Mucosa of rectum (tissue), 2 donors: Measurements from ENCODE around the gene TTPAL.
"Not testable (repeated sequence)": the region's sequence is repeated elsewhere in the genome, so short reads cannot be mapped to it uniquely, and the experiment has no call there.

Source experiments
- H3K27ac ChIP-seq, 2 donors: one replicate each; pipeline ENCODE4 v1.7.0; 2013; ENCODE audit warnings: inconsistent platforms in 2 of 2, low read depth in 2 of 2, low read length in 2 of 2
- H3K27me3 ChIP-seq, 2 donors: one replicate each; pipeline ENCODE4 v1.7.0; 2013; ENCODE audit warnings: low read length in 2 of 2; ENCODE audit not compliant: control insufficient read depth in 2 of 2, insufficient read depth in 2 of 2
- H3K36me3 ChIP-seq, 2 donors: one replicate each; pipeline ENCODE4 v1.7.0; 2013; ENCODE audit warnings: low read length in 2 of 2; ENCODE audit not compliant: control insufficient read depth in 2 of 2, insufficient read depth in 2 of 2
- H3K4me1 ChIP-seq, 2 donors: one replicate each; pipeline ENCODE4 v1.7.0; 2013; ENCODE audit warnings: low read length in 2 of 2, mild to moderate bottlenecking in 1 of 2; ENCODE audit not compliant: control insufficient read depth in 2 of 2, insufficient read depth in 2 of 2
- H3K4me3 ChIP-seq, 2 donors: one replicate each; pipeline ENCODE4 v1.7.0; 2013; ENCODE audit warnings: low read length in 2 of 2
- H3K9ac ChIP-seq, 2 donors: one replicate each; pipeline ENCODE4 v1.7.0; 2013; ENCODE audit warnings: low read length in 2 of 2, low read depth in 1 of 2, mild to moderate bottlenecking in 1 of 2
- H3K9me3 ChIP-seq, 2 donors: one replicate each; pipeline ENCODE4 v1.7.0; 2013; ENCODE audit warnings: low read length in 2 of 2; ENCODE audit not compliant: control insufficient read depth in 2 of 2
- donor health status: healthy.
- donor health status: Normal muscosa, but diverticular disease.

TTPAL gene

GRCh38 chr20:44468044-44468782 is 7.5 kb upstream of the TTPAL start:
- Histone ChIP-seq H3K27me3 (no peaks in the 10 kb centered on the region), H3K36me3 (no peaks in the 10 kb centered on the region), H3K9me3 (no peaks in the 10 kb centered on the region), H3K27ac (no peak overlapping the region), H3K4me3 (no peak overlapping the region), H3K9ac (no peak overlapping the region), H3K4me1 (no peaks in the 10 kb centered on the region)

GRCh38 chr20:44470327-44470726 is 5.3 kb upstream of the TTPAL start:
- H3K27ac ChIP-seq: no peak overlapping the region
- H3K4me1 ChIP-seq: peaks cover 3 to 5% of the 10 kb centered on the region in 2 donors
- no peaks in the 10 kb centered on the region for H3K36me3 ChIP-seq
- no peaks in the 10 kb centered on the region for H3K27me3 ChIP-seq
- H3K9me3 ChIP-seq: no peaks in the 10 kb centered on the region
- H3K4me3 ChIP-seq: no peak overlapping the region
- no peak overlapping the region for H3K9ac ChIP-seq

DNA sequence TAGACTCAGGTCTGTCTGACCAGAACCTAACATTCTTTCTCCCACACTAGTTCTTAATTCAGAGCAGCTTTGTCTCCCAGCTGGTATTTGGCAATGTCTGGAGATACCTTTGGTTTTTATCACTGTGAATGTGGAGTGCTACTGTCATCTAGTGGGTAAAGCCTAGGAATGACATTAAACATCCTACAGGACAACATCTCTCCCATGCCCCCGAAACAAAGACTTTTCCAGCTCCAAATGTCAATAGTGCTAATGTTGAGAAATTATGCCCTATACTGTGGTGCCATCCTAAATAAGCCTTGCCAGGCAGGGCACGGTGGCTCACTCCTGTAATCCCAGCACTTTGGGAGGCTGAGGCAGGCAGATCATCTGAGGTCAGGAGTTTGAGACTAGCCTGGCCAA is 4.2 kb upstream of the TTPAL start:
- no peak overlapping the region for H3K27ac ChIP-seq
- H3K9me3 ChIP-seq: no peaks in the 10 kb centered on the region
- no peak overlapping the region for H3K9ac ChIP-seq
- H3K4me1 ChIP-seq: peaks cover 9 to 11% of the 10 kb centered on the region in 2 donors
- H3K4me3 ChIP-seq: no peak overlapping the region
- no peaks in the 10 kb centered on the region for H3K36me3 ChIP-seq
- H3K27me3 ChIP-seq: no peaks in the 10 kb centered on the region

- H3K27ac ChIP-seq, H3K9ac ChIP-seq, H3K27me3 ChIP-seq, H3K4me3 ChIP-seq, H3K36me3 ChIP-seq, H3K9me3 ChIP-seq: not testable (repeated sequence)
- H3K4me1 ChIP-seq: peaks cover 11 to 13% of the 10 kb centered on the region in 2 donors
Observed at GRCh38 chr20:44472283-44472682, 3.4 kb upstream of the TTPAL start.

- peaks cover 4 to 5% of the 10 kb centered on the region in 2 donors for H3K36me3 ChIP-seq
- H3K4me1 ChIP-seq: peaks cover 11 to 13% of the 10 kb centered on the region in 2 donors
- H3K27me3 ChIP-seq: no peaks in the 10 kb centered on the region
- H3K9me3 ChIP-seq: no peaks in the 10 kb centered on the region
- H3K4me3 ChIP-seq: peak overlapping the region; percentile 76 to 92
- peak overlapping the region; percentile 91 for H3K9ac ChIP-seq
- peak overlapping the region; percentile 76 to 88 for H3K27ac ChIP-seq
Observed at GRCh38 chr20:44475372-44475693, 341 bp upstream of the TTPAL start.

- no peaks in the 10 kb centered on the region for H3K9me3 ChIP-seq
- H3K27me3 ChIP-seq: no peaks in the 10 kb centered on the region
- peaks cover 11 to 13% of the 10 kb centered on the region in 2 donors for H3K4me1 ChIP-seq
- H3K27ac ChIP-seq: no peak overlapping the region
- no peak overlapping the region for H3K4me3 ChIP-seq
- H3K9ac ChIP-seq: no peak overlapping the region
- peaks cover 5 to 20% of the 10 kb centered on the region in 2 donors for H3K36me3 ChIP-seq
Observed at GRCh38 chr20:44477151-44477550, 1.5 kb downstream of the TTPAL start.

DNA sequence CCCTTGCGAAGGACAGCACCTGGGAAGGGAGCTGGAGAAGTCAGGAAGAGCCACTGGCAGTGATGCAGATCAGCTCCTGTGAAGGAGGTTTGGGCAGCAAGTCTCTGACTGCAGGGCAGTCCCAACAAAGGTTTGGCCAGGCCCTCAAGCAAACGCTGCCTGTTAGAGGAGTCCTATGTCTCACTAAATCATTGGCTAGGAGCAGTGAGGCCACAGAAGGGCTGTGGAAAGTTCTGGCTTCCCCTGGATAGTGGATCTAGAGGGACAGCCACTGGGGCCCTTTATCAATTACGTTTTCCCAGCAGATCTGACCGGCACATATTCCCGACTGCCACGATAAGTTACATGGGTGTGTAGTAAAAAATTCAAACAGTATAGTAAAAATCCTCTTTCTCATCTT is 2.5 kb downstream of the TTPAL start:
- Histone ChIP-seq H3K27ac (no peak overlapping the region), H3K27me3 (no peaks in the 10 kb centered on the region), H3K9ac (no peak overlapping the region), H3K4me1 (peaks cover 11 to 13% of the 10 kb centered on the region in 2 donors), H3K36me3 (peaks cover 5 to 22% of the 10 kb centered on the region in 2 donors), H3K9me3 (no peaks in the 10 kb centered on the region), H3K4me3 (no peak overlapping the region)

- H3K27me3 ChIP-seq: no peaks in the 10 kb centered on the region
- H3K27ac ChIP-seq: no peak overlapping the region
- no peak overlapping the region for H3K9ac ChIP-seq
- peaks cover 10 to 30% of the 10 kb centered on the region in 2 donors for H3K36me3 ChIP-seq
- no peaks in the 10 kb centered on the region for H3K9me3 ChIP-seq
- no peak overlapping the region for H3K4me3 ChIP-seq
- H3K4me1 ChIP-seq: peaks cover 11 to 13% of the 10 kb centered on the region in 2 donors
Observed at GRCh38 chr20:44479643-44480042, 4.0 kb downstream of the TTPAL start.

GRCh38 chr20:44480097-44480496 is 4.4 kb downstream of the TTPAL start:
- peaks cover 9 to 13% of the 10 kb centered on the region in 2 donors for H3K4me1 ChIP-seq
- no peak overlapping the region for H3K27ac ChIP-seq
- peaks cover 10 to 31% of the 10 kb centered on the region in 2 donors for H3K36me3 ChIP-seq
- no peak overlapping the region for H3K9ac ChIP-seq
- no peaks in the 10 kb centered on the region for H3K9me3 ChIP-seq
- H3K27me3 ChIP-seq: no peaks in the 10 kb centered on the region
- H3K4me3 ChIP-seq: no peak overlapping the region

DNA sequence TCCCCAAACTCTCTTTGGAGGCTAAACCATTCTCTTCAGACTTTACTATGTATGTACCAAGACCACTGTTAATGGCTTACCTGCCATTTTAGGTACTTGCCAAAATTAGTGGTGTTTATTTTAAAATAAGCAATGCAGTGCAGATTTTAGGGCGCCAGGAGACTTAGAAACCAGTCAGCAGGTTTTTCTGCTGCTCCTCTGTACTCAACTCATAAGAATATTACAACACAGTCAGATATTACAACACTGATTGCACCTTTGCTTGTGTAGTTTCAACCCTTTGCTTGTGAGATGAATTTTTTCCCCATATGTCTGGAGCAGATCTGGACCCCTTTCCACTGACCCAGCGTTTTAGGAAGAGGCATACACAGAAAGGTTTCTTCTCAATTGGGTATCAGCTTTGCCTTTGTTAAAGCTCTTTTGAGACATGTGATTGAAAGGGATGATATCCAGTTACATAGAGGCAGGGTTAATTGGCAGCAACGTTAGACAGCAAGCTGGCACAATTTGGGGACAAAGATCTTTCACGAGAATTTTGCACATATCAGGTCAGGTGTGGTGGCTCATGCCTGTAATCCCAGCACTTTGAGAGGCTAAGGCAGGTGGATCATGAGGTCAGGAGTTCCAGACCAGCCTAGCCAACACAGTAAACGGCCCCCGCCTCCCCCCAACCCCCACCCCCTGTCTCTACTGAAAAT is 6.2 kb downstream of the TTPAL start:
- no peak overlapping the region for H3K4me3 ChIP-seq
- no peak overlapping the region for H3K27ac ChIP-seq
- H3K36me3 ChIP-seq: peaks cover 10 to 38% of the 10 kb centered on the region in 2 donors
- no peaks in the 10 kb centered on the region for H3K9me3 ChIP-seq
- H3K4me1 ChIP-seq: no peaks in the 10 kb centered on the region
- H3K9ac ChIP-seq: no peak overlapping the region
- no peaks in the 10 kb centered on the region for H3K27me3 ChIP-seq
